Trophoblast cell (in vitro differentiated cells and primary cell): ENCODE data around the gene EXTL2.
"Not testable (repeated sequence)": the region's sequence is repeated elsewhere in the genome, so short reads cannot be mapped to it uniquely, and the experiment has no call there.

Source experiments
- DNase-seq, 2 donors: peaks; one replicate each; pipeline ENCODE4 v3.0.0-alpha.2; 2016
- H2AFZ ChIP-seq: 2 replicates; pipeline ENCODE4 v1.6.1; 2013; ENCODE audit warnings: low read length, moderate library complexity, mild to moderate bottlenecking; ENCODE audit not compliant: insufficient read depth, poor library complexity
- H2AK5ac ChIP-seq: 2 replicates; pipeline ENCODE4 v1.6.1; 2013; ENCODE audit warnings: mild to moderate bottlenecking, low read length
- H2BK120ac ChIP-seq: 2 replicates; pipeline ENCODE4 v1.6.1; 2013; ENCODE audit warnings: low read length, mild to moderate bottlenecking, moderate library complexity; ENCODE audit not compliant: insufficient read depth, poor library complexity
- H2BK12ac ChIP-seq: 2 replicates; pipeline ENCODE4 v1.6.1; 2013; ENCODE audit warnings: mild to moderate bottlenecking, low read length, moderate library complexity
- H2BK5ac ChIP-seq: 2 replicates; pipeline ENCODE4 v1.6.1; 2013; ENCODE audit warnings: low read length, low read depth, moderate library complexity, mild to moderate bottlenecking; ENCODE audit not compliant: poor library complexity
- H3K14ac ChIP-seq: 2 replicates; pipeline ENCODE4 v1.6.1; 2013; ENCODE audit warnings: mild to moderate bottlenecking, low read length
- H3K18ac ChIP-seq: 2 replicates; pipeline ENCODE4 v1.6.1; 2013; ENCODE audit warnings: mild to moderate bottlenecking, low read length
- H3K23ac ChIP-seq: 2 replicates; pipeline ENCODE4 v1.6.1; 2013; ENCODE audit warnings: low read length
- H3K27ac ChIP-seq: 2 replicates; pipeline ENCODE4 v1.5.1; 2013; ENCODE audit warnings: low read depth, mild to moderate bottlenecking, inconsistent platforms, low read length, moderate library complexity
- H3K27me3 ChIP-seq: 2 replicates; pipeline ENCODE4 v1.6.1; 2013; ENCODE audit warnings: inconsistent platforms, mild to moderate bottlenecking, low read length, moderate library complexity; ENCODE audit not compliant: insufficient read depth
- H3K36me3 ChIP-seq, 2 experiments: 1 replicate in 1 of 2; 2 replicates in 1 of 2; pipeline ENCODE4 v1.6.1; 2013; ENCODE audit warnings: low read length in 2 of 2, mild to moderate bottlenecking in 2 of 2, moderate library complexity in 1 of 2; ENCODE audit not compliant: insufficient read depth in 2 of 2, control insufficient read depth in 1 of 2
- H3K4ac ChIP-seq: 2 replicates; pipeline ENCODE4 v1.6.1; 2013; ENCODE audit warnings: low read depth, mild to moderate bottlenecking, low read length, moderate library complexity
- H3K4me1 ChIP-seq, 2 experiments: 1 replicate in 1 of 2; 2 replicates in 1 of 2; pipeline ENCODE4 v1.6.1; 2013; ENCODE audit warnings: low read length in 2 of 2, mild to moderate bottlenecking in 2 of 2, moderate library complexity in 1 of 2; ENCODE audit not compliant: insufficient read depth in 2 of 2, control insufficient read depth in 1 of 2
- H3K4me2 ChIP-seq: 2 replicates; pipeline ENCODE4 v1.6.1; 2013; ENCODE audit warnings: inconsistent platforms, mild to moderate bottlenecking, low read length, moderate library complexity
- H3K4me3 ChIP-seq: 2 replicates; pipeline ENCODE4 v1.5.1; 2013; ENCODE audit warnings: mild to moderate bottlenecking, low read depth, low read length, inconsistent platforms
- H3K79me1 ChIP-seq: one replicate; pipeline ENCODE4 v1.6.1; 2013; ENCODE audit warnings: low read length
- H3K79me2 ChIP-seq: 2 replicates; pipeline ENCODE4 v1.6.1; 2013; ENCODE audit warnings: low read length, mild to moderate bottlenecking; ENCODE audit not compliant: control insufficient read depth, insufficient read depth, poor library complexity
- H3K9ac ChIP-seq: 2 replicates; pipeline ENCODE4 v1.6.1; 2013; ENCODE audit warnings: mild to moderate bottlenecking, low read length
- H3K9me3 ChIP-seq: 2 replicates; pipeline ENCODE4 v1.6.1; 2013; ENCODE audit warnings: low read depth, mild to moderate bottlenecking, control low read depth, inconsistent platforms, low read length; ENCODE audit not compliant: insufficient read depth
- H4K12ac ChIP-seq: 2 replicates; pipeline ENCODE4 v1.6.1; 2013; ENCODE audit warnings: low read depth, mild to moderate bottlenecking, low read length, moderate library complexity
- H4K8ac ChIP-seq: 2 replicates; pipeline ENCODE4 v1.6.1; 2013; ENCODE audit warnings: low read depth, mild to moderate bottlenecking, low read length, moderate library complexity
- H4K91ac ChIP-seq: one replicate; pipeline ENCODE4 v1.6.1; 2013; ENCODE audit warnings: low read depth, mild to moderate bottlenecking, low read length, moderate library complexity
- WGBS: extraction: QIAGEN DNeasy Blood & Tissue Kit; methylation state at CpG from one replicate; pipeline ENCODE4 v1.1.7; 2013; ENCODE audit warnings: missing lambda C conversion rate; ENCODE audit not compliant: insufficient read length, insufficient coverage; ENCODE audit errors: extremely low coverage; 5-methylcytosine and 5-hydroxymethylcytosine counted together

Gene EXTL2

GRCh38 chr1:100834777-100835660, 59.6 kb downstream of the EXTL2 start:
- H3K27ac ChIP-seq: no peak overlapping the region
- no peak overlapping the region for H3K14ac ChIP-seq
- no peak overlapping the region for H3K18ac ChIP-seq
- no peaks in the 10 kb centered on the region for H3K4me1 ChIP-seq
- H4K91ac ChIP-seq: no peak overlapping the region
- no peak overlapping the region for H3K4ac ChIP-seq
- no peak overlapping the region for H2BK120ac ChIP-seq
- H3K27me3 ChIP-seq: no peaks in the 10 kb centered on the region
- no peak overlapping the region for H2AFZ ChIP-seq
- H4K12ac ChIP-seq: no peak overlapping the region
- no peak overlapping the region for H3K9ac ChIP-seq
- peak in 1 of 2 donors; percentile 33 for DNase-seq
- H2BK12ac ChIP-seq: no peak overlapping the region
- H4K8ac ChIP-seq: no peak overlapping the region
- H3K79me2 ChIP-seq: no peaks in the 10 kb centered on the region
- no peak overlapping the region for H2AK5ac ChIP-seq
- WGBS: no CpG with 5 or more reads among the region's 6 CpGs
- no peaks in the 10 kb centered on the region for H3K79me1 ChIP-seq
- no peak overlapping the region for H3K4me2 ChIP-seq
- H3K4me3 ChIP-seq: no peak overlapping the region
- H3K36me3 ChIP-seq: no peaks in the 10 kb centered on the region
- H3K9me3 ChIP-seq: no peaks in the 10 kb centered on the region
- H2BK5ac ChIP-seq: no peak overlapping the region
- H3K23ac ChIP-seq: no peak overlapping the region

GRCh38 chr1:100832694-100833428, 61.8 kb downstream of the EXTL2 start:
- no peak overlapping the region for H3K4me3 ChIP-seq
- H3K79me1 ChIP-seq: no peaks in the 10 kb centered on the region
- no peak overlapping the region for H3K23ac ChIP-seq
- no peak overlapping the region for H4K91ac ChIP-seq
- H4K8ac ChIP-seq: no peak overlapping the region
- no peak overlapping the region for H3K18ac ChIP-seq
- no peak overlapping the region for H3K27ac ChIP-seq
- no CpG with 5 or more reads among the region's 6 CpGs for WGBS
- no peak for DNase-seq
- no peak overlapping the region for H3K4me2 ChIP-seq
- no peak overlapping the region for H2BK120ac ChIP-seq
- no peaks in the 10 kb centered on the region for H3K27me3 ChIP-seq
- no peak overlapping the region for H3K14ac ChIP-seq
- H3K4ac ChIP-seq: no peak overlapping the region
- no peak overlapping the region for H3K9ac ChIP-seq
- no peak overlapping the region for H4K12ac ChIP-seq
- H3K36me3 ChIP-seq: no peaks in the 10 kb centered on the region
- no peak overlapping the region for H2AFZ ChIP-seq
- H3K9me3 ChIP-seq: no peaks in the 10 kb centered on the region
- no peaks in the 10 kb centered on the region for H3K79me2 ChIP-seq
- no peak overlapping the region for H2BK12ac ChIP-seq
- no peak overlapping the region for H2AK5ac ChIP-seq
- H3K4me1 ChIP-seq: no peaks in the 10 kb centered on the region
- no peak overlapping the region for H2BK5ac ChIP-seq

GRCh38 chr1:100825666-100826065, 69.0 kb downstream of the EXTL2 start:
- not testable (repeated sequence) for H3K23ac ChIP-seq, H2AK5ac ChIP-seq, H3K79me2 ChIP-seq, H3K36me3 ChIP-seq, H3K4me1 ChIP-seq, H3K4me2 ChIP-seq, H3K9ac ChIP-seq, H3K27me3 ChIP-seq, H2AFZ ChIP-seq, H3K14ac ChIP-seq, H2BK12ac ChIP-seq, H3K9me3 ChIP-seq, H3K27ac ChIP-seq, H2BK5ac ChIP-seq, H3K4me3 ChIP-seq, DNase-seq, H4K91ac ChIP-seq, H3K4ac ChIP-seq, H3K79me1 ChIP-seq, H4K8ac ChIP-seq, H3K18ac ChIP-seq, H2BK120ac ChIP-seq, H4K12ac ChIP-seq
- no CpG with 5 or more reads among the region's 2 CpGs for WGBS
